Neural progenitor cell (in vitro differentiated cells): ENCODE data around the gene MEF2B. TPM values are rescaled to one million over a fixed set of nuclear protein-coding genes. Genes with fewer than 3 reads are reported as not detected.

ENCODE experiments used
- DNase-seq: peaks from one replicate; pipeline ENCODE4 v3.0.0-alpha.2; 2016; ENCODE audit warnings: low spot score
- H2AFZ ChIP-seq: fragments of 200-600 bp; sonication (generic); replicated peaks from 2 replicates; pipeline ENCODE4 v1.6.1; 2016; ENCODE audit warnings: antibody characterized with exemption
- H3F3A ChIP-seq: fragments of 200-600 bp; sonication (generic); 2 replicates; pipeline ENCODE4 v1.6.1; 2016; ENCODE audit warnings: antibody characterized with exemption, low read depth
- H3K27ac ChIP-seq: fragments of 200-600 bp; sonication (generic); 2 replicates; pipeline ENCODE4 v1.5.1; 2016; ENCODE audit warnings: mild to moderate bottlenecking
- H3K27me3 ChIP-seq: fragments of 200-600 bp; sonication (generic); 2 replicates; pipeline ENCODE4 v1.6.1; 2016; ENCODE audit warnings: mild to moderate bottlenecking, moderate library complexity
- H3K36me3 ChIP-seq: fragments of 200-600 bp; sonication (generic); 2 replicates; pipeline ENCODE4 v1.5.1; 2016
- H3K4me1 ChIP-seq: fragments of 200-600 bp; sonication (generic); 2 replicates; pipeline ENCODE4 v1.6.1; 2016; ENCODE audit warnings: mixed run types
- H3K4me2 ChIP-seq: fragments of 200-600 bp; sonication (generic); 2 replicates; pipeline ENCODE4 v1.6.1; 2016
- H3K4me3 ChIP-seq: fragments of 200-600 bp; sonication (generic); 2 replicates; pipeline ENCODE4 v1.5.1; 2016
- H3K79me2 ChIP-seq: fragments of 200-600 bp; sonication (generic); 2 replicates; pipeline ENCODE4 v1.6.1; 2016; ENCODE audit warnings: low read depth
- H3K9ac ChIP-seq: fragments of 200-600 bp; sonication (generic); 2 replicates; pipeline ENCODE4 v1.6.1; 2016
- H3K9me3 ChIP-seq: fragments of 200-600 bp; sonication (generic); 2 replicates; pipeline ENCODE4 v1.5.1; 2016; ENCODE audit warnings: low read depth
- H4K20me1 ChIP-seq: fragments of 200-600 bp; sonication (generic); 2 replicates; pipeline ENCODE4 v1.6.1; 2016; ENCODE audit warnings: low read depth
- H3K27ac Mint-ChIP-seq: 3 replicates; pipeline ENCODE4 v1.8.0; 2021; ENCODE audit warnings: mixed read lengths
- H3K27me3 Mint-ChIP-seq: 2 replicates; pipeline ENCODE4 v1.8.0; 2022; ENCODE audit warnings: low read depth, mild to moderate bottlenecking, inconsistent platforms, moderate library complexity, mixed read lengths; ENCODE audit not compliant: insufficient read depth
- H3K36me3 Mint-ChIP-seq: 3 replicates; pipeline ENCODE4 v1.8.0; 2021; ENCODE audit warnings: mixed read lengths
- H3K4me1 Mint-ChIP-seq: 3 replicates; pipeline ENCODE4 v1.8.0; 2021; ENCODE audit warnings: mixed read lengths
- H3K4me3 Mint-ChIP-seq: 3 replicates; pipeline ENCODE4 v1.8.0; 2021; ENCODE audit warnings: mild to moderate bottlenecking, moderate library complexity, mixed read lengths
- H3K9me3 Mint-ChIP-seq: 3 replicates; pipeline ENCODE4 v1.8.0; 2020; ENCODE audit warnings: mixed read lengths
- EZH2 ChIP-seq: fragments of 200-600 bp; sonication (generic); IDR thresholded peaks from 2 replicates; pipeline ENCODE4 v1.6.1; 2017; ENCODE audit warnings: antibody characterized with exemption, mild to moderate bottlenecking, moderate library complexity
- EZH2phosphoT487 ChIP-seq: fragments of 200-600 bp; sonication (generic); IDR thresholded peaks from 2 replicates; pipeline ENCODE4 v1.6.1; 2017; ENCODE audit warnings: antibody characterized with exemption
- total RNA-seq: library from RNA; depleted of rRNA; stranded (reverse); fragments of >200 nt; gene quantifications from 2 replicates; pipeline ENCODE4 v1.2.3, GENCODE V29; 2015; ENCODE audit warnings: low replicate concordance
- TF ChIP-seq, protein P1 (sequence below): fragments of 200-600 bp; sonication (generic); IDR thresholded peaks from 2 replicates; pipeline ENCODE4 v1.5.1; 2017; ENCODE audit warnings: antibody characterized with exemption, mild to moderate bottlenecking

Gene MEF2B
- total RNA-seq, 1 donor from 2014 or later: not detected

GRCh38 chr19:19207637-19208572 lies 37.8 kb upstream of the MEF2B start:
- Histone ChIP-seq H3K79me2 (no peaks in the 10 kb centered on the region), H3K9me3 (no peaks in the 10 kb centered on the region), H3K36me3 (no peaks in the 10 kb centered on the region), H3K27me3 (peaks cover 92% of the 10 kb centered on the region), H3K4me1 (no peaks in the 10 kb centered on the region), H3F3A (peaks cover 24% of the 10 kb centered on the region), H3K4me3 (no peak overlapping the region), H3K4me2 (peak overlapping the region; percentile 18), H4K20me1 (peaks cover 7% of the 10 kb centered on the region), H2AFZ (no peak overlapping the region), H3K27ac (no peak overlapping the region), H3K9ac (no peak overlapping the region)
- peaks cover 15% of the 10 kb centered on the region for H3K4me1 Mint-ChIP-seq
- TF ChIP-seq EZH2: no peak
- TF ChIP-seq, protein P1, sequence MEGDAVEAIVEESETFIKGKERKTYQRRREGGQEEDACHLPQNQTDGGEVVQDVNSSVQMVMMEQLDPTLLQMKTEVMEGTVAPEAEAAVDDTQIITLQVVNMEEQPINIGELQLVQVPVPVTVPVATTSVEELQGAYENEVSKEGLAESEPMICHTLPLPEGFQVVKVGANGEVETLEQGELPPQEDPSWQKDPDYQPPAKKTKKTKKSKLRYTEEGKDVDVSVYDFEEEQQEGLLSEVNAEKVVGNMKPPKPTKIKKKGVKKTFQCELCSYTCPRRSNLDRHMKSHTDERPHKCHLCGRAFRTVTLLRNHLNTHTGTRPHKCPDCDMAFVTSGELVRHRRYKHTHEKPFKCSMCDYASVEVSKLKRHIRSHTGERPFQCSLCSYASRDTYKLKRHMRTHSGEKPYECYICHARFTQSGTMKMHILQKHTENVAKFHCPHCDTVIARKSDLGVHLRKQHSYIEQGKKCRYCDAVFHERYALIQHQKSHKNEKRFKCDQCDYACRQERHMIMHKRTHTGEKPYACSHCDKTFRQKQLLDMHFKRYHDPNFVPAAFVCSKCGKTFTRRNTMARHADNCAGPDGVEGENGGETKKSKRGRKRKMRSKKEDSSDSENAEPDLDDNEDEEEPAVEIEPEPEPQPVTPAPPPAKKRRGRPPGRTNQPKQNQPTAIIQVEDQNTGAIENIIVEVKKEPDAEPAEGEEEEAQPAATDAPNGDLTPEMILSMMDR: no peak
- TF ChIP-seq EZH2phosphoT487: no peak
- H3K4me3 Mint-ChIP-seq: peak overlapping the region; percentile 67
- peaks cover 2% of the 10 kb centered on the region for H3K36me3 Mint-ChIP-seq
- peaks cover 3% of the 10 kb centered on the region for H3K9me3 Mint-ChIP-seq
- DNase-seq: no peak
- no peak overlapping the region for H3K27ac Mint-ChIP-seq
- H3K27me3 Mint-ChIP-seq: peaks cover 37% of the 10 kb centered on the region

DNA sequence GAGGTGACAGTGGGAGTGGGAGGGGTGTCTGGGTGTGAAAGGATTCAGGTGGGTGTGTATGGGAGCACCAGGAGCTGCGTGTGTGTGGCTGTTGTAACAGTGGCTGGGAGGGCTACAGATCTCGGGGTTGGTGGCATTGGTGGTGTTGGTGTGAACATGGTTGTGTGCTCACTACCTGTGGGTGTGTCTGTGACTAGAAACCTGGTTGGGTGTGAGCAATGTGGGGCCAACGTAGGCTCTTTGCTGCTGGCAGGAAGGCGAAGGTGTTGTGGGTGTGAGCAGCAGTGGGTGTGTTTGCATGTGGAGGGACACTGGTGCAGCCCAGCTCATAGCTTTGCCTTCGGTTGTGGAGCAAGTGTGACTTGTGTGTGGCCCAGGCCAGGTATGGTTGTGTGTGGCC lies 36.9 kb upstream of the MEF2B start:
- Mint-ChIP-seq H3K27me3 (peaks cover 32% of the 10 kb centered on the region), H3K36me3 (peaks cover 2% of the 10 kb centered on the region), H3K4me3 (peak overlapping the region; percentile 20), H3K9me3 (peaks cover 3% of the 10 kb centered on the region), H3K4me1 (peaks cover 23% of the 10 kb centered on the region), H3K27ac (no peak overlapping the region)
- TF ChIP-seq EZH2 (no peak), EZH2phosphoT487 (no peak)
- TF ChIP-seq, protein P1: no peak
- Histone ChIP-seq H3K9ac (no peak overlapping the region), H3K27me3 (peaks cover 82% of the 10 kb centered on the region), H3K4me3 (no peak overlapping the region), H3K79me2 (no peaks in the 10 kb centered on the region), H3F3A (peaks cover 26% of the 10 kb centered on the region), H2AFZ (no peak overlapping the region), H4K20me1 (peaks cover 4% of the 10 kb centered on the region), H3K4me2 (no peak overlapping the region), H3K36me3 (no peaks in the 10 kb centered on the region), H3K27ac (no peak overlapping the region), H3K4me1 (peaks cover 4% of the 10 kb centered on the region), H3K9me3 (no peaks in the 10 kb centered on the region)
- DNase-seq: no peak

GRCh38 chr19:19205416-19206410 lies 35.6 kb upstream of the MEF2B start:
- peaks cover 25% of the 10 kb centered on the region for H3K27me3 Mint-ChIP-seq

More at GRCh38 chr19:19205416-19206410, 35.6 kb upstream of the MEF2B start:
- H3K36me3 Mint-ChIP-seq: peaks cover 2% of the 10 kb centered on the region
- Histone ChIP-seq H3K79me2 (no peaks in the 10 kb centered on the region), H3K27me3 (peaks cover 70% of the 10 kb centered on the region), H4K20me1 (peaks cover 4% of the 10 kb centered on the region), H3K4me2 (peak overlapping the region; percentile 41), H3K4me1 (peaks cover 4% of the 10 kb centered on the region), H3K9me3 (no peaks in the 10 kb centered on the region), H3K9ac (no peak overlapping the region), H2AFZ (no peak overlapping the region), H3K27ac (no peak overlapping the region), H3K4me3 (no peak overlapping the region), H3F3A (peaks cover 26% of the 10 kb centered on the region), H3K36me3 (no peaks in the 10 kb centered on the region)
- no peak overlapping the region for H3K4me3 Mint-ChIP-seq
- H3K9me3 Mint-ChIP-seq: peaks cover 3% of the 10 kb centered on the region
- TF ChIP-seq EZH2 (no peak), EZH2phosphoT487 (no peak)
- TF ChIP-seq, protein P1: no peak
- H3K27ac Mint-ChIP-seq: peak overlapping the region; percentile 11
- H3K4me1 Mint-ChIP-seq: peaks cover 23% of the 10 kb centered on the region
- no peak for DNase-seq
